HG02970 (cell line): ENCODE measurements around the gene TEX13D.

Experiments
- ATAC-seq: cut with Tn5 transposase; IDR thresholded peaks from one replicate; pipeline ENCODE4 v1.9.1; 2021; ENCODE audit warnings: mild to moderate bottlenecking, moderate library complexity, moderate number of reproducible peaks; ENCODE audit not compliant: unreplicated experiment, low FRiP score

TEX13D gene

GRCh38 chrX:124347242-124347641, 14.8 kb downstream of the TEX13D start:
- ATAC-seq: no peak

GRCh38 chrX:124348182-124348581, 15.7 kb downstream of the TEX13D start:
- ATAC-seq: no peak

- no peak for ATAC-seq
These were observed 16.5 kb downstream of the TEX13D start for GRCh38 chrX:124348885-124349453.

- ATAC-seq: no peak
These were observed 22.2 kb downstream of the TEX13D start for GRCh38 chrX:124354648-124355047.

GRCh38 chrX:124358800-124359383, 26.4 kb downstream of the TEX13D start:
- ATAC-seq: no peak

- ATAC-seq: no peak
These were observed 29.6 kb downstream of the TEX13D start for GRCh38 chrX:124362072-124362471.

GRCh38 chrX:124362761-124363160, 30.3 kb downstream of the TEX13D start:
- no peak for ATAC-seq

- ATAC-seq: no peak
These were observed 37.3 kb downstream of the TEX13D start for GRCh38 chrX:124369722-124370121.

- ATAC-seq: no peak
These were observed 40.9 kb downstream of the TEX13D start for GRCh38 chrX:124373348-124373747.

GRCh38 chrX:124378643-124379042, 46.2 kb downstream of the TEX13D start:
- no peak for ATAC-seq

- no peak for ATAC-seq
These were observed 50.9 kb downstream of the TEX13D start for GRCh38 chrX:124383354-124383753.

GRCh38 chrX:124386401-124386800, 53.9 kb downstream of the TEX13D start:
- ATAC-seq: no peak
